Neural cell (in vitro differentiated cells): ENCODE measurements around the gene WDR1.

Source experiments
- CTCF ChIP-seq: fragments of 450-650 bp; IDR thresholded peaks from 2 replicates; pipeline ENCODE4 v1.5.1; 2014; ENCODE audit warnings: antibody characterized with exemption, mild to moderate bottlenecking, moderate library complexity; ENCODE audit not compliant: poor library complexity, severe bottlenecking
- RAD21 ChIP-seq: fragments of 450-650 bp; conservative IDR thresholded peaks from 2 replicates; pipeline ENCODE4 v1.6.1; 2014; ENCODE audit warnings: antibody characterized with exemption, mild to moderate bottlenecking, moderate library complexity
- REST ChIP-seq: IDR thresholded peaks from 2 replicates; pipeline ENCODE4 v1.6.1; 2012; ENCODE audit warnings: borderline replicate concordance
- TAF1 ChIP-seq: IDR thresholded peaks from 2 replicates; pipeline ENCODE4 v1.6.1; 2012; ENCODE audit warnings: low read depth

GRCh38 chr4:10161840-10162239, 45.2 kb upstream of the WDR1 start:
- TF ChIP-seq CTCF (no peak), REST (no peak), RAD21 (no peak), TAF1 (no peak)
